ENCODE measurements around the gene NPAS3.

Gene NPAS3

GRCh38 chr14:33786091-33786825 lies 847.6 kb downstream of the NPAS3 start:
- no peak for DNase-seq
- Mint-ChIP-seq H3K27me3 (peaks cover 0 to 6% of the 10 kb centered on the region in 2 donors), H3K9me3 (peaks cover 0 to 3% of the 10 kb centered on the region in 2 donors), H3K27ac (no peak overlapping the region), H3K4me1 (ENCODE audit: low read depth in 2 of 2) (peaks cover 0 to 4% of the 10 kb centered on the region in 2 donors), H3K36me3 (ENCODE audit: insufficient read depth) (no peaks in the 10 kb centered on the region), H3K4me3 (no peak overlapping the region)
- ATAC-seq (replicated peaks), result no peak

- ATAC-seq (replicated peaks) (no peak), DNase-seq (no peak)
- H3K27me3 Mint-ChIP-seq, result peaks cover under 1 to 21% of the 10 kb centered on the region in 2 donors
- no peak overlapping the region for H3K27ac Mint-ChIP-seq
- H3K4me3 Mint-ChIP-seq, result no peak overlapping the region
- H3K36me3 Mint-ChIP-seq (ENCODE audit: insufficient read depth), result no peaks in the 10 kb centered on the region
- no peaks in the 10 kb centered on the region for H3K9me3 Mint-ChIP-seq
- H3K4me1 Mint-ChIP-seq (ENCODE audit: low read depth in 2 of 2), result peaks cover 7 to 10% of the 10 kb centered on the region in 2 donors
Observed at GRCh38 chr14:33788161-33788560, 849.5 kb downstream of the NPAS3 start.

GRCh38 chr14:33790996-33791395 lies 852.3 kb downstream of the NPAS3 start:
- DNase-seq (no peak), ATAC-seq (replicated peaks) (no peak)
- Mint-ChIP-seq H3K27ac (no peak overlapping the region), H3K4me1 (ENCODE audit: low read depth in 2 of 2) (peaks cover 10 to 11% of the 10 kb centered on the region in 2 donors), H3K9me3 (no peaks in the 10 kb centered on the region), H3K27me3 (peaks cover 5 to 26% of the 10 kb centered on the region in 2 donors), H3K36me3 (ENCODE audit: insufficient read depth) (no peaks in the 10 kb centered on the region), H3K4me3 (no peak overlapping the region)

- H3K4me3 Mint-ChIP-seq, result peak overlapping the region; percentile 23 to 64
- H3K27ac Mint-ChIP-seq, result no peak overlapping the region
- peaks cover 5 to 28% of the 10 kb centered on the region in 2 donors for H3K27me3 Mint-ChIP-seq
- no peaks in the 10 kb centered on the region for H3K9me3 Mint-ChIP-seq
- H3K36me3 Mint-ChIP-seq (ENCODE audit: insufficient read depth), result no peaks in the 10 kb centered on the region
- ATAC-seq (replicated peaks) (no peak), DNase-seq (no peak)
- H3K4me1 Mint-ChIP-seq (ENCODE audit: low read depth in 2 of 2), result peaks cover 10 to 11% of the 10 kb centered on the region in 2 donors
Observed at GRCh38 chr14:33792009-33792719, 853.5 kb downstream of the NPAS3 start.

- Mint-ChIP-seq H3K27me3 (peaks cover 5 to 34% of the 10 kb centered on the region in 2 donors), H3K36me3 (ENCODE audit: insufficient read depth) (no peaks in the 10 kb centered on the region), H3K4me3 (peak overlapping the region; percentile 23 to 64), H3K9me3 (peaks cover 0 to 1% of the 10 kb centered on the region in 2 donors), H3K4me1 (ENCODE audit: low read depth in 2 of 2) (peaks cover 10 to 11% of the 10 kb centered on the region in 2 donors), H3K27ac (no peak overlapping the region)
- DNase-seq, result peak; percentile 21 to 28 (median 24)
- peak; percentile 42 for ATAC-seq (replicated peaks)
Observed at GRCh38 chr14:33792720-33793368, 854.2 kb downstream of the NPAS3 start.

- Mint-ChIP-seq H3K27me3 (peaks cover 5 to 42% of the 10 kb centered on the region in 2 donors), H3K27ac (no peak overlapping the region), H3K36me3 (ENCODE audit: insufficient read depth) (no peaks in the 10 kb centered on the region), H3K4me3 (no peak overlapping the region), H3K4me1 (ENCODE audit: low read depth in 2 of 2) (peaks cover 8 to 11% of the 10 kb centered on the region in 2 donors), H3K9me3 (peaks cover 0 to 1% of the 10 kb centered on the region in 2 donors)
- DNase-seq (no peak), ATAC-seq (replicated peaks) (no peak)
Observed at GRCh38 chr14:33793398-33794110, 854.9 kb downstream of the NPAS3 start.

- H3K27ac Mint-ChIP-seq, result no peak overlapping the region
Observed at GRCh38 chr14:33794791-33795305, 856.2 kb downstream of the NPAS3 start.

GRCh38 chr14:33796356-33796755 lies 857.7 kb downstream of the NPAS3 start:
- DNase-seq (no peak), ATAC-seq (replicated peaks) (no peak)
- Mint-ChIP-seq H3K27ac (no peak overlapping the region), H3K9me3 (peaks cover 0 to 4% of the 10 kb centered on the region in 2 donors), H3K4me1 (ENCODE audit: low read depth in 2 of 2) (peaks cover 11 to 14% of the 10 kb centered on the region in 2 donors), H3K4me3 (no peak overlapping the region), H3K36me3 (ENCODE audit: insufficient read depth) (no peaks in the 10 kb centered on the region), H3K27me3 (peaks cover 11 to 57% of the 10 kb centered on the region in 2 donors)

More at GRCh38 chr14:33794791-33795305, 856.2 kb downstream of the NPAS3 start:
- DNase-seq (no peak), ATAC-seq (replicated peaks) (no peak)
- peaks cover 5 to 54% of the 10 kb centered on the region in 2 donors for H3K27me3 Mint-ChIP-seq
- peaks cover 0 to 1% of the 10 kb centered on the region in 2 donors for H3K9me3 Mint-ChIP-seq
- H3K36me3 Mint-ChIP-seq (ENCODE audit: insufficient read depth), result no peaks in the 10 kb centered on the region
- no peak overlapping the region for H3K4me3 Mint-ChIP-seq
- peaks cover 10 to 11% of the 10 kb centered on the region in 2 donors for H3K4me1 Mint-ChIP-seq (ENCODE audit: low read depth in 2 of 2)

- peak overlapping the region in 1 of 2 donors; percentile 53 for H3K4me3 Mint-ChIP-seq
- H3K36me3 Mint-ChIP-seq (ENCODE audit: insufficient read depth), result no peaks in the 10 kb centered on the region
- peaks cover 0 to 5% of the 10 kb centered on the region in 2 donors for H3K9me3 Mint-ChIP-seq
- peaks cover 0 to 9% of the 10 kb centered on the region in 2 donors for H3K4me1 Mint-ChIP-seq (ENCODE audit: low read depth in 2 of 2)
- H3K27ac Mint-ChIP-seq, result no peak overlapping the region
- peaks cover 10 to 57% of the 10 kb centered on the region in 2 donors for H3K27me3 Mint-ChIP-seq
- no peak for DNase-seq
- ATAC-seq (replicated peaks), result no peak
Observed at GRCh38 chr14:33799705-33800570, 861.3 kb downstream of the NPAS3 start.

- H3K27me3 Mint-ChIP-seq, result peaks cover 10 to 63% of the 10 kb centered on the region in 2 donors
- DNase-seq (no peak), ATAC-seq (replicated peaks) (no peak)
- peaks cover 0 to 9% of the 10 kb centered on the region in 2 donors for H3K4me1 Mint-ChIP-seq (ENCODE audit: low read depth in 2 of 2)
- no peak overlapping the region for H3K27ac Mint-ChIP-seq
- peaks cover 0 to 5% of the 10 kb centered on the region in 2 donors for H3K9me3 Mint-ChIP-seq
- no peaks in the 10 kb centered on the region for H3K36me3 Mint-ChIP-seq (ENCODE audit: insufficient read depth)
- H3K4me3 Mint-ChIP-seq, result peak overlapping the region in 1 of 2 donors; percentile 33
Observed at GRCh38 chr14:33800735-33801163, 862.1 kb downstream of the NPAS3 start.

GRCh38 chr14:33802737-33803136 lies 864.1 kb downstream of the NPAS3 start:
- Mint-ChIP-seq H3K27me3 (peaks cover 10 to 55% of the 10 kb centered on the region in 2 donors), H3K36me3 (ENCODE audit: insufficient read depth) (no peaks in the 10 kb centered on the region), H3K9me3 (peaks cover 0 to 5% of the 10 kb centered on the region in 2 donors), H3K4me3 (no peak overlapping the region), H3K27ac (no peak overlapping the region), H3K4me1 (ENCODE audit: low read depth in 2 of 2) (peaks cover 0 to 9% of the 10 kb centered on the region in 2 donors)
- no peak for DNase-seq
- ATAC-seq (replicated peaks), result no peak

- no peaks in the 10 kb centered on the region for H3K36me3 Mint-ChIP-seq (ENCODE audit: insufficient read depth)
- H3K4me1 Mint-ChIP-seq (ENCODE audit: low read depth in 2 of 2), result peaks cover 0 to 6% of the 10 kb centered on the region in 2 donors
- peaks cover 10 to 32% of the 10 kb centered on the region in 2 donors for H3K27me3 Mint-ChIP-seq
- ATAC-seq (replicated peaks), result no peak
- DNase-seq, result no peak
- peaks cover 0 to 9% of the 10 kb centered on the region in 2 donors for H3K9me3 Mint-ChIP-seq
- no peak overlapping the region for H3K27ac Mint-ChIP-seq
- no peak overlapping the region for H3K4me3 Mint-ChIP-seq
Observed at GRCh38 chr14:33805593-33805992, 866.9 kb downstream of the NPAS3 start.
